Activated CD8-positive, alpha-beta memory T cell treated with anti-CD3 and anti-CD28 coated beads, Interleukin-2, amount 10 ng/mL, durations not matched to agents 7 days and 5 days (primary cell): ENCODE results near the gene ME3. TPM values are rescaled to one million over a fixed set of nuclear protein-coding genes. Genes with fewer than 3 reads are reported as not detected.
"Not testable (repeated sequence)": the region's sequence is repeated elsewhere in the genome, so short reads cannot be mapped to it uniquely, and the experiment has no call there.

Experiments
- ATAC-seq: fragments of 150-1000 bp; cut with Tn5 transposase; one replicate; pipeline ENCODE4 v1.10.0; 2021; ENCODE audit warnings: moderate library complexity
- CTCF ChIA-PET: fragments of 350-600 bp; sonication (Branson Sonifier 250); formaldehyde crosslinking; loops from one replicate; lab custom pipeline; 2021; ENCODE audit warnings: antibody characterized with exemption; lab: Charles Lee
- DNase-seq: peaks from one replicate; pipeline ENCODE4 v3.0.0-alpha.2; 2020
- H3K27ac Mint-ChIP-seq: one replicate; pipeline ENCODE4 v1.8.0; 2021; ENCODE audit warnings: mild to moderate bottlenecking, mixed read lengths
- H3K27me3 Mint-ChIP-seq: one replicate; pipeline ENCODE4 v1.8.0; 2021; ENCODE audit warnings: mixed read lengths
- H3K36me3 Mint-ChIP-seq: one replicate; pipeline ENCODE4 v1.8.0; 2021; ENCODE audit warnings: mild to moderate bottlenecking, mixed read lengths
- H3K4me1 Mint-ChIP-seq: one replicate; pipeline ENCODE4 v1.8.0; 2021; ENCODE audit warnings: mixed read lengths
- H3K4me3 Mint-ChIP-seq: one replicate; pipeline ENCODE4 v1.8.0; 2021; ENCODE audit warnings: mild to moderate bottlenecking, moderate library complexity, mixed read lengths
- H3K9me3 Mint-ChIP-seq: one replicate; pipeline ENCODE4 v1.8.0; 2022; ENCODE audit warnings: low read depth, mixed read lengths
- total RNA-seq, 2 experiments: library from RNA; stranded (reverse); gene quantifications; one replicate each; pipeline ENCODE4 v1.2.3, GENCODE V29; 2021

ME3 gene
- total RNA-seq, 2 experiments from 2014 or later = 0.79 to 1.3 TPM

DNA sequence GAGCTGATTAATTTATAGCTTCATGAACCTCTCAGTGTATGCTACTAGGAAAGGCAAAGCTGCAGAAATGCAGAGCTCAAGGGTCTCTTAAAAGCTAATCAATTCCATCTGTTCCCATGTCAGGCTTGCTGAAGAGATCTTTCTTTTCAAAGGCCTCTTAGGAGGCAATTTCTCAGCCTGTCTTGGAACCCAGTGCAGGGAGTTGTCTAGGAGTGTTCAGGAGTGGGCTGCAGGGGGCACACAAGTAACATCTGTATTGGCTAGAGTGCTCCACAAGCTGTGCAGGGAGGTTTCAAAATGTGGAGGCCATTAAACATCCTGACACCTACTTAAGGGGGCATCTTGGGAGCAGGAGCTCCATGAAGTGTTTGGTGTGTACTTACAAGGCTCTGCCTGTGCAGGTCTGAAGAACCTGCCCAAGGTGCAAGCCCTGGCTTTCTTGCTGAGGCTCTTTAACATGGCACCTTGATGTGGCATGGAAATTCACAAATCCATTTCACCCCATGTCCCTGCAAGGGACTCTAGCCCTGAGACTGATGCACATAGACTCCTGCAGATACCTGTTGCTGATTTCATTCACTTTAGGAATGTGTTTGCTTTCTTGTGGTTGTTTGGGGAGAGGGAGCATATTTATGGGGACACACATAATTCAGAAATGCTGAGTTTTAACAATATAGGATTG, 134.7 kb downstream of the ME3 start:
- CTCF ChIA-PET = no interaction called here
- H3K4me3 Mint-ChIP-seq = no peak overlapping the region
- H3K27me3 Mint-ChIP-seq = peaks cover 13% of the 10 kb centered on the region
- no peaks in the 10 kb centered on the region for H3K9me3 Mint-ChIP-seq
- no peak for ATAC-seq
- H3K27ac Mint-ChIP-seq = no peak overlapping the region
- no peaks in the 10 kb centered on the region for H3K36me3 Mint-ChIP-seq
- H3K4me1 Mint-ChIP-seq = no peaks in the 10 kb centered on the region
- no peak for DNase-seq

DNA sequence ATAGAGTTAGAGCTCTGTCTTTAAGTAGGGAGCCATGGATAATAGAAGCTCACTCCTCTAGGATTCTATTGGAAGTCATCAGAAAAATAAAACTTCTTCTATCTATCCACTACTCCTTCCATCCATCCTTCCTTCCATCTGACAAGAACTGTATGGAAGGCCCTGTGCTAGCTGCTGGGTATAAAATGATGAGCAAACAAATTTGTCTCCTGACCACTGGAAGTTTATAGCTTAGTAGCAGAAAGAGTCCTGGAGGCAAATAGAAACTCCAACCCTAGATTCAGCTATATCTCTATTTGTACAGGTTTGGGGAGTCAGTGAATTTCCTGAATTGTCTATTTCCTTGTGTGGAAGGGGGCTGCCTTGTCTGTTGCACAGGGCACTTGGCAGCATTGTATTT, 136.6 kb downstream of the ME3 start:
- CTCF ChIA-PET = no interaction called here
- Mint-ChIP-seq H3K4me3 (no peak overlapping the region), H3K9me3 (no peaks in the 10 kb centered on the region), H3K27ac (no peak overlapping the region), H3K36me3 (no peaks in the 10 kb centered on the region), H3K4me1 (no peaks in the 10 kb centered on the region), H3K27me3 (peaks cover 7% of the 10 kb centered on the region)
- DNase-seq (no peak), ATAC-seq (no peak)

DNA sequence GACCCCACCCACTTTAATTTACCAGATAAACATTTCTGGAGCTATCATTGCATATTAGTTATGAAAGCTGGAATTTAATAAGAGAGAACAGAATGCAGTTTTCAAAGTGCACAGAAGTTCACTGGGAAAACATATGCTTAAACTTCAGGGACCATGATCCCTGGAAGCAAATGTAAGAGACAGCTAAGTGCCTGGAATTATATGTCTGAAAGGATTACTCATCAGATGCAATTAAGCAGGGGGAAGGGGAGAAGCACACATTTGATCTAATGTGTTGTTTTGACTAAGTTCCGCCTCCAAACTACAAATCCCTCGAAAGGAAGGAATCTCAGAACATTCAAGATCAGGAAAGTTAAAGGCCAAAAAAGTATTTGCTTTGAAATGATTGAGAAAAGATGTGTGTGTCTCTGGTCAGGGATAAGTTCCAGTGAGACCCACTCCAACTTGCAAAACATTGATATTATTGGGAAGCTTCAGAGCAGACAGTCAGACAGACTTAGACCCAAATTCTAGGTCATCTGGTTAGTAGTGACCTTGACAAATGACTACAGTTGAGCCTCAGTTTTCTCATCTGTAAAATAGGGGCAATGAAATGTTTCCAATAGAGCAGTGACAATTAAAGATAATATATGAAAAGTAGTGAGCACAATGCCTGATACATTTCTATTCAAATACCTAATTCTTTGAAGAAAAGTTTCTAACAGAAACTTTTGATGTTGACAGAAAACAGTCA, 147.6 kb downstream of the ME3 start:
- DNase-seq = no peak
- ATAC-seq = no peak
- CTCF ChIA-PET = no interaction called here
- peaks cover 1% of the 10 kb centered on the region for H3K36me3 Mint-ChIP-seq
- H3K27me3 Mint-ChIP-seq = peaks cover 3% of the 10 kb centered on the region
- no peak overlapping the region for H3K27ac Mint-ChIP-seq
- no peaks in the 10 kb centered on the region for H3K4me1 Mint-ChIP-seq
- no peak overlapping the region for H3K4me3 Mint-ChIP-seq
- peaks cover 2% of the 10 kb centered on the region for H3K9me3 Mint-ChIP-seq

DNA sequence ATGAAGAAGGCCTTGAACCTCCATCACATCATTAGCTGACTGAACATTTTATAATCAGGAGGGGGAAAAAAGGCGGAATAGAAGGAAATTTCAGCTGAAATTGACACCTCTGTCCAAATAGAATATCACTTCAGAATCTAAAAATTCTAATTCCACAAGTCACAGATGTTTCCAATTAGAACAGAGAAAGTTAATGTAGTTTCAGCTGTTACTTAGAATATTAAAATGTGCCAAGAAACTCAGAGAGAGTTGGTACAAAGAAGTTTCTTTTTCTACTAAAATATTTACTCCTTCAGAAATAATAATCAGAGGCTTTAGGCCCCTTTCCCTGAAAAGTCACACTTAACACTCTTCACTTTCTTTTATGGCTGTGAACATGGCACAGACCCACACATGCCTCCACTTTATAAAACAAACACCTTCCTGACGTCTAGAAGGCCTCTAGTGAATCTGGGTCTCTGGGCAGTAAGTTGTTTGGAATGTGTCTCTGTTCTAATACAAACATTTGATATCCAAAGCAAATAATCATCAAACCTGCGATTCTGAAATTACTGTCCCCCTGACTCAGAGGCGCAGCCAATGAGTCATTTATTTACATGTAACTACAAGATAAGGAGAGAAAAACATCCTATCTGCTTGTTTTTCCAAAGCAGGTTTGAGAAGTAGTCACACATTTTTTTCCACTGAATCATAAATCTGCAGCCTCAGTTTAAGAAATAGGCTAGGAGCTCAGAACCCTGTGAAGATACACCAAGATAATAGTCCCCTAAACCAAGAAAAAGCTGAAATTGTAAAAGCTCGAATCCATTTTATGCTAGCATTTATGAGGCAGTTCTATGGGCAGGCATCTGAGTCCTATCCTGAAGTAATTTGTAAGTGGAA, 148.4 kb downstream of the ME3 start:
- Mint-ChIP-seq H3K4me1 (no peaks in the 10 kb centered on the region), H3K36me3 (peaks cover 1% of the 10 kb centered on the region), H3K27ac (no peak overlapping the region), H3K9me3 (peaks cover 2% of the 10 kb centered on the region), H3K4me3 (no peak overlapping the region), H3K27me3 (peaks cover 3% of the 10 kb centered on the region)
- CTCF ChIA-PET = no interaction called here
- DNase-seq (no peak), ATAC-seq (no peak)

DNA sequence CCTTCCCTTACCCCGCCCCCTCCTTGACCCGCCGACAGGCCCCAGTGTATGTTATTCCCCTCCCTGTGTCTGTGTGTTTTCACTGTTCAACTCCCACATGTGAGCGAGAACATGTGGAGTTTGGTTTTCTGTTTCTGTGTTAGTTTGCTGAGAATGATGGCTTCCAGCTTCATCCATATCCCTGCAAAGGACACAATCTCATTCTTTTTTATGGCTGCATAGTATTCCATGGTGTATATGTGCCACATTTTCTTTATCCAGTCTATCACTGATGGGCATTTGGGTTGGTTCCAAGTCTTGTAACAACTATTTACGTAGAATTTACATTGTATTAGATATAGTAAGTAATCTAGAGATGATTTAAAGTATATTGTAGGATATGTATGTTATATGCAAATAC, 149.9 kb downstream of the ME3 start:
- CTCF ChIA-PET, H3K4me1 Mint-ChIP-seq, H3K27ac Mint-ChIP-seq, H3K9me3 Mint-ChIP-seq, ATAC-seq, H3K4me3 Mint-ChIP-seq, DNase-seq, H3K27me3 Mint-ChIP-seq, H3K36me3 Mint-ChIP-seq: not testable (repeated sequence)

DNA sequence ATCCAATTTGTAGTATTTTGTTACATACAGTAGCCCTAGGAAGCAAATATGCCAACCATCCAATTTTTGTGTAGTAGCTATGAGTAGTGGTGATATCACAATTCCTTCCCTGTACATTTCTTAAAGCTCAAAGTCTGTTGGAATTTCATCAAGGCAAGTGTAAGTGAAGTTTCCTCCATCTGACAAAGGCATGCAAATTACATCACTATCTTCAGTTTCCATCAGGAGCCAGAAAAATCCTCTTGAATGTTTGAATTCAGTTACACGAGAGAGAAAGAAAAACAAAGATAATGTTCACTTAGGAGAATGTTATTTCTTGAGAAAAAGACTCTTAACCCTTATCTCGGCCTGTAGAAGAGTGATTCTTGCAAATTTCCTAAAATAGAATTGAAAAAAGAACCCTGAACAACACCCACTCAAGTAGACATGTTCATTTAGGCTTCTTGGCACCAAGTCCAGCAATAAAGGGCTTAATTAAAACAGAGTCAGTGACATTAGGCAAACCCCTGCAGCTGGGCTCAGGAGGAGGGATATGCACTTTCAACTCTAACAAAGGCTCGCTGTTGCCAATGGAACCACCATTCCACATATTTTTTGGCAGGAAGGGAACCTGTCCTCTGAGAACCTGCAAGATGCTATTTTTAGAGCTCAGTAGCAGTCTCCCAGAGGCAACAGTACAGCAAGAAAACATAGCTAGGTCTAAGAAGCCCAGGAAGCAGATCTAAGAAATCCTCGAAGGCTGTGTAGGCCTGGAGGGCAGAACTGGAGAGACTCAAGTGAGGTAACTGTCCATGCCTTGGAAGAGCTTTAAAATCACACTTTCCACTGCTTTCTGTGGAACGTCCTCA, 153.1 kb downstream of the ME3 start:
- peaks cover 24% of the 10 kb centered on the region for H3K27me3 Mint-ChIP-seq
- H3K27ac Mint-ChIP-seq = no peak overlapping the region
- no peak for ATAC-seq
- no peaks in the 10 kb centered on the region for H3K4me1 Mint-ChIP-seq
- no peak overlapping the region for H3K4me3 Mint-ChIP-seq
- no peaks in the 10 kb centered on the region for H3K9me3 Mint-ChIP-seq
- CTCF ChIA-PET = no interaction called here
- H3K36me3 Mint-ChIP-seq = no peaks in the 10 kb centered on the region
- no peak for DNase-seq

DNA sequence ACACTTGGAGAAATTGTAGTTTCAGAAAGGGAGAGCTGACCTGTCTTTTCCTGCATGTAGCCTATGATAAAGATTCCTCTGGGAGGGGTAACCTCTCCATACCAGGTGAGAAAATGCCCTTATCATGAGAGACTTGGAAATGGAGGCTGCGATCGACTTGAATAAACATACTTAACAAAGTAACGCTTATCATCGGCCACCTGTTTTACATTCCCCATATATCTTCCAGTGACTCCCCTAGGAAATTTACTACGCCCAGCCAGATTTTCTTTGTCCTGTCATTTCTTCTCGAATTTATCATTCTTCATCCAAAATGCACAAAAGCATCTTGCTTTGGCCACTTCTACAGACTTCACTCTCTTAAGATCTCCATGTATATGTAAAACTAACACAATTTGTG, 154.2 kb downstream of the ME3 start:
- ATAC-seq (no peak), DNase-seq (no peak)
- Mint-ChIP-seq H3K36me3 (no peaks in the 10 kb centered on the region), H3K9me3 (no peaks in the 10 kb centered on the region), H3K27me3 (peaks cover 21% of the 10 kb centered on the region), H3K4me3 (no peak overlapping the region), H3K4me1 (no peaks in the 10 kb centered on the region), H3K27ac (no peak overlapping the region)
- CTCF ChIA-PET = no interaction called here

DNA sequence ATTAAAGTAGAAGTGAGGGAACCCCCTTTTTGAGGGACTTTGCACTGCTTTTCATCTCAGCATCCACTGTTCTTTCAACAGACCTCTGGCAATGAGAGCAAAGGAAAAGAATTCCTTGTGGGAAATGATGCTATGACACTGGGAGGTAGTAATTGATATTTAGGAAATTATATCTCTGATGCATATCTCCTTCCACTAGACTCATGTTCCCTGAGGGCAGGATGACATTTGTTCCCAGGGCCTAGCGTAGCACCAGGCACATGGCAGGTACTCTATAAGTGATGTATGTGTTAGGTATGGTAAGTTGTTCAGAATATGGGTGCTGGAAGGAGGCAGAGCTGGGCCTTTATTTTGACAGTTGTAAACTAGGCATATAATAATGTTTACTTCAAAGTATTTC, 154.9 kb downstream of the ME3 start:
- Mint-ChIP-seq H3K9me3 (no peaks in the 10 kb centered on the region), H3K4me3 (no peak overlapping the region), H3K4me1 (no peaks in the 10 kb centered on the region), H3K27ac (no peak overlapping the region), H3K36me3 (no peaks in the 10 kb centered on the region), H3K27me3 (peaks cover 23% of the 10 kb centered on the region)
- ATAC-seq (no peak), DNase-seq (no peak)
- CTCF ChIA-PET = no interaction called here

DNA sequence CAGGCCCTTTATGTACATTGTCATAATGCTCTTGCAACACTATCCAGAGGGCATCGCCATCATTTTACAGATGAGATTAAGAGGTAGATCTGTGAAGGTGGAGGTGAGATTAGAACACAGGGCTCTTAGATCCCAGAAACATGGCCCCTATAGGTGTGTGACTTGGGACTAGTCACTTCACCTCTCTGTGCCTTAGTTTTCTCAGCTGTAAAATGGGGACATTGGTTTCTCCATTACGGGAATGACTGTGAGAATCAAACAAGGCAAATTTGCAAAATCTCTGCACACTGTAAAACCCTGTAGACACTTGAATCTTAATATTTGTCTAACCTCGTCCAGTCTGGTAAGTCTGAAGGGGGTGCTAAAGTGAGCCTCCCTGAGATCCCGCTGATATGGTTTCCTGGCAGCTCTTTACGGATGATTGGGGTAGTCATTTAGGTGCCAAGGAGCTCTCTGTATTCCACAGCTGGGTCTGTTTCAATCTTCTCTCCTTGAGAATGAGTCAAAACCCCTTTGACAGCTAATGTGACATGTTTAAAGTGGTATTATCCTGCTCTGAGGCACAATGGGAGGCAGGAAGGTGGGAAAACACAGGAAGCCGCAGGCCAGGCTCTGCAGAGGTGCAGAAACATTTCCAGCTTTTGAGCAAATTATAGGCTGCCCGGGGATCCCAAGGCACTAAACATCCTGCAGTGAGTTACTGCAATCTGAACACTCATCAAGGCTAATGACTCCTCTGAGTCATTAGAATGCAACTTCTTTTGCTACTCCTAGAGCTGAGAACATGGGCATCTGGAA, 156.9 kb downstream of the ME3 start:
- no peaks in the 10 kb centered on the region for H3K9me3 Mint-ChIP-seq
- H3K27me3 Mint-ChIP-seq = peaks cover 23% of the 10 kb centered on the region
- no peak overlapping the region for H3K27ac Mint-ChIP-seq
- H3K36me3 Mint-ChIP-seq = no peaks in the 10 kb centered on the region
- H3K4me1 Mint-ChIP-seq = no peaks in the 10 kb centered on the region
- H3K4me3 Mint-ChIP-seq = no peak overlapping the region
- DNase-seq (no peak), ATAC-seq (no peak)
- CTCF ChIA-PET = interaction anchor here (1.0 kb wide), 1 partner anchor 119 kb away, joined by 3 read pairs; no protein-coding TSS in a partner anchor

DNA sequence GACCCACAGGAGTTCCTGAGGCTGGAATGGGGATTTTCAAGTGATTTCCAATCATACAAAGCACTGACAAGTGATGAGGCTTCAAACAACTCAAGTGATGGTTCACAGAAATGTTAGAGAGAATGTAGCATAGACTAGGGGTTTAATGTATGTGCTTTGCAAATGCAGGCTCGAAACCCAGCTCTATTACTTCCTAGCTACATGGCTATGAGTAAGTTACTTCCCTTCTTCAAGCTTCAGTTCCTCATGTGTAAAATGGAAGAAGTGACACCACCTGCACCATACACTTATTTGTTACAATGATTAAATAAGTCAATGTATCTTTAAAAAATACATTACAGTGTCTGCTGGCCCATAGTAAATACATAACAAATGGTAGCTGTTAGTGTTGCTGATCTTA, 158.0 kb downstream of the ME3 start:
- DNase-seq = no peak
- H3K27me3 Mint-ChIP-seq = peaks cover 23% of the 10 kb centered on the region
- H3K4me1 Mint-ChIP-seq = no peaks in the 10 kb centered on the region
- no peak overlapping the region for H3K27ac Mint-ChIP-seq
- CTCF ChIA-PET = interaction anchor here (1.0 kb wide), 1 partner anchor 118 kb away, joined by 3 read pairs; no protein-coding TSS in a partner anchor
- H3K36me3 Mint-ChIP-seq = no peaks in the 10 kb centered on the region
- H3K4me3 Mint-ChIP-seq = no peak overlapping the region
- ATAC-seq = no peak
- H3K9me3 Mint-ChIP-seq = no peaks in the 10 kb centered on the region

DNA sequence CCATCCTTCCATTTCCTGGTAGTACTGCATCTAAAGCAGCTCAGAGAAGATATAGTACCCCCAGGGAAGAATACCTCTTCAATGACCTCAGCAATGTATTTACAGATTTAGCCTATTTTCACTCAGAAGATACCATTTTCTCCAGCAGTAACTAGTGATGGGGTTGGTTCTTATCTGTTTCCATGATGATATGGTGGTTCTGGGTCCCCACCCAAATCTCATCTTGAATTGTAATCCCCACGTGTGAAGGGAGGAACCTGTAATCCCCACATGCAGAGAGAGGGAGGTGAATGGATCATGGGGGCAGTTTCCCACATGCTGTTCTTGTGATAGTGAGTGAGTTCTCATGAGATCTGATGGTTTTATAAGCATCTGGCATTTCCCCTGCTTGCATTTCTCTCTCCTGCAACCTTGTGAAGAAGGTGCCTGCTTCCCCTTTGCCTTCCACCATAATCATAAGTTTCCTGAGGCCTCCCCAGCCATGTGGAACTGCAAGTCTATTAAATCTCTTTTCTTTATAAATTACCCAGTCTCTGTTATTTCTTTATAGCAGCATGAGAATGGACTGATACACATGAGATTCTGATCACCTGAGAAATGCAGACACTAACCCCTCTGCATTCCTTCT, 158.6 kb downstream of the ME3 start:
- Mint-ChIP-seq H3K4me3 (no peak overlapping the region), H3K27ac (no peak overlapping the region), H3K9me3 (no peaks in the 10 kb centered on the region), H3K4me1 (no peaks in the 10 kb centered on the region), H3K27me3 (peaks cover 23% of the 10 kb centered on the region), H3K36me3 (no peaks in the 10 kb centered on the region)
- CTCF ChIA-PET = no interaction called here
- DNase-seq (no peak), ATAC-seq (no peak)

DNA sequence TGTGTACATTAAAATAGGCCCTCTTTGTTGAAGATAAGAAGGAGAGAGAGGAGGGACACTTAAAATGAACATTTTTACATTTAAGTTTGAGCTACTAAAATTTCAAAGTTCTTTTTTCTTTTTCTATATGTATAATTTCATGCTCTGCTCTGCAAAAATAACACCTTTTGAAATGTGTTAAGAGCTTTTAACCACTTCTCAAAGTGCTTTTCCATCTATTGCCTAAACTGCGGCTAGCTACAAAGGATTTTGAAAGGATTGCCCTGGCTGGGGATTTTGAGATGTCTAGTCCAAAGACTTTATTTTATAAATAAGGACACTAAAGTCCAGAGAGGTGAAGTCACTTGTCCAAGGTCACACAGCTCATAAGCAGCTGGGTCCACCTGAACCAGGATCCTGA, 159.3 kb downstream of the ME3 start:
- no peaks in the 10 kb centered on the region for H3K4me1 Mint-ChIP-seq
- no peak overlapping the region for H3K4me3 Mint-ChIP-seq
- CTCF ChIA-PET = interaction anchor here (0.7 kb wide), 1 partner anchor 15 kb away, joined by 3 read pairs; no protein-coding TSS in a partner anchor
- H3K27ac Mint-ChIP-seq = no peak overlapping the region
- H3K27me3 Mint-ChIP-seq = peaks cover 19% of the 10 kb centered on the region
- ATAC-seq (no peak), DNase-seq (no peak)
- H3K9me3 Mint-ChIP-seq = no peaks in the 10 kb centered on the region
- no peaks in the 10 kb centered on the region for H3K36me3 Mint-ChIP-seq
